Lung (tissue), 12 donors: ENCODE results near the gene TMEM244. TPM values are rescaled to one million over a fixed set of nuclear protein-coding genes. Genes with fewer than 3 reads are reported as not detected.

Experiments
- ATAC-seq: fragments of 200-7000 bp; cut with Tn5 transposase; one replicate; pipeline ENCODE4 v1.9.1; 2020; ENCODE audit warnings: moderate number of reproducible peaks; ENCODE audit not compliant: insufficient read depth, low FRiP score
- DNase-seq, 3 donors: peaks; one replicate each; pipeline ENCODE4 v3.0.0-alpha.2; 2013 to 2017
- H3K27ac ChIP-seq, 2 donors: one replicate each; pipeline ENCODE4 v1.5.1; 2013; ENCODE audit warnings: mild to moderate bottlenecking in 2 of 2, moderate library complexity in 2 of 2, control low read depth in 1 of 2, inconsistent platforms in 1 of 2, low read depth in 1 of 2, low read length in 1 of 2
- H3K27me3 ChIP-seq, 3 donors: one replicate each; pipeline ENCODE4 v1.5.1; 2013; ENCODE audit warnings: low read length in 2 of 3; ENCODE audit not compliant: control insufficient read depth in 3 of 3, insufficient read depth in 3 of 3
- H3K36me3 ChIP-seq, 4 donors: one replicate each; pipeline ENCODE4 v1.5.1; 2013; ENCODE audit warnings: low read length in 4 of 4, mild to moderate bottlenecking in 1 of 4, moderate library complexity in 1 of 4; ENCODE audit not compliant: control insufficient read depth in 4 of 4, insufficient read depth in 4 of 4
- H3K4me1 ChIP-seq, 5 donors: one replicate each; pipeline ENCODE4 v1.5.1; 2013; ENCODE audit warnings: low read length in 5 of 5, mild to moderate bottlenecking in 2 of 5, moderate library complexity in 1 of 5; ENCODE audit not compliant: control insufficient read depth in 5 of 5, insufficient read depth in 5 of 5
- H3K4me3 ChIP-seq: one replicate; pipeline ENCODE4 v1.5.1; 2013; ENCODE audit warnings: mild to moderate bottlenecking, control low read depth, moderate library complexity
- H3K9ac ChIP-seq, 2 donors: one replicate each; pipeline ENCODE4 v1.5.1; 2013; ENCODE audit warnings: low read length in 2 of 2, control low read depth in 1 of 2; ENCODE audit not compliant: insufficient read depth in 1 of 2
- H3K9me3 ChIP-seq, 4 donors: one replicate each; pipeline ENCODE4 v1.5.1; 2013; ENCODE audit warnings: low read length in 3 of 4, mild to moderate bottlenecking in 1 of 4, moderate library complexity in 1 of 4; ENCODE audit not compliant: control insufficient read depth in 4 of 4, insufficient read depth in 3 of 4
- WGBS, 2 donors: extraction: QIAGEN DNeasy Blood & Tissue Kit; methylation state at CpG; one replicate each; pipeline ENCODE4 v1.1.7; 2013; 5-methylcytosine and 5-hydroxymethylcytosine counted together
- polyA plus RNA-seq, 2 donors: library from polyadenylated mRNA; stranded (reverse); fragments of 200-250 nt; gene quantifications; one replicate each; pipeline ENCODE4 v1.2.1, GENCODE V29; 2013
- total RNA-seq, 2 donors: library from RNA; depleted of rRNA in 1 of 2; stranded (reverse); fragments of >200 nt in 1 of 2; gene quantifications; one replicate each; pipeline ENCODE4 v1.2.1, GENCODE V29; 2014 to 2021
- TF ChIP-seq, protein P1 (sequence below): IDR thresholded peaks from 2 replicates; pipeline ENCODE4 v1.5.1; 2012; ENCODE audit warnings: mild to moderate bottlenecking; ENCODE audit errors: control extremely low read depth, extremely low read depth
- donor health status: control.
- donor health status: control.
- donor health status: Bipolar disorder and iron deficiency.
- donor health status: healthy.
- donor health status: DM: yes; HTN: yes; CAD: no.

Gene TMEM244
- total and polyA plus RNA-seq, 4 donors = not detected

DNA sequence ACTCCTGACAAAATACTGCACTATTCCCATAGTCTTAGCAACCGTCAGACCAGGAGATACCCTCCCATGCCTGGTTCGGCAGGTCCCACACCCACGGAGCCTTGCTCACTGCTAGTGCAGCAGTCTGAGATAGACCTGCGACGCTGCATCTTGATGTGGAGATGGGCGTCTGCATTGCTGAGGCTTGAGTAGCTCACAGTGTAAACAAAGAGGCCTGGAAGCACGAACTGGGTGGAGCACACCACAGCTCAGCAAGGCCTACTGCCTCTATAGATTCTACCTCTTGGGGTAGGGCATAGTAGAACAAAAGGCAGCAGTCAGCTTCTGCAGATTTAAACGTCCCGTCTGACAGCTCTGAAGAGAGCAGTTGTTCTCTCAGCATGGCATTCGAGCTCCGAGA lies 25.4 kb downstream of the TMEM244 start:
- H3K4me1 ChIP-seq = no peaks in the 10 kb centered on the region
- TF ChIP-seq, protein P1, sequence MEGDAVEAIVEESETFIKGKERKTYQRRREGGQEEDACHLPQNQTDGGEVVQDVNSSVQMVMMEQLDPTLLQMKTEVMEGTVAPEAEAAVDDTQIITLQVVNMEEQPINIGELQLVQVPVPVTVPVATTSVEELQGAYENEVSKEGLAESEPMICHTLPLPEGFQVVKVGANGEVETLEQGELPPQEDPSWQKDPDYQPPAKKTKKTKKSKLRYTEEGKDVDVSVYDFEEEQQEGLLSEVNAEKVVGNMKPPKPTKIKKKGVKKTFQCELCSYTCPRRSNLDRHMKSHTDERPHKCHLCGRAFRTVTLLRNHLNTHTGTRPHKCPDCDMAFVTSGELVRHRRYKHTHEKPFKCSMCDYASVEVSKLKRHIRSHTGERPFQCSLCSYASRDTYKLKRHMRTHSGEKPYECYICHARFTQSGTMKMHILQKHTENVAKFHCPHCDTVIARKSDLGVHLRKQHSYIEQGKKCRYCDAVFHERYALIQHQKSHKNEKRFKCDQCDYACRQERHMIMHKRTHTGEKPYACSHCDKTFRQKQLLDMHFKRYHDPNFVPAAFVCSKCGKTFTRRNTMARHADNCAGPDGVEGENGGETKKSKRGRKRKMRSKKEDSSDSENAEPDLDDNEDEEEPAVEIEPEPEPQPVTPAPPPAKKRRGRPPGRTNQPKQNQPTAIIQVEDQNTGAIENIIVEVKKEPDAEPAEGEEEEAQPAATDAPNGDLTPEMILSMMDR = no peak
- no peak for ATAC-seq
- H3K36me3 ChIP-seq = no peaks in the 10 kb centered on the region
- no peak overlapping the region for H3K27ac ChIP-seq
- 79 to 83% methylated on average over 11 of the region's 11 CpGs for WGBS, 2 donors
- no peak overlapping the region for H3K9ac ChIP-seq
- no peak for DNase-seq
- H3K4me3 ChIP-seq = no peak overlapping the region
- no peaks in the 10 kb centered on the region for H3K9me3 ChIP-seq
- H3K27me3 ChIP-seq = no peaks in the 10 kb centered on the region

- H3K4me1 ChIP-seq = no peaks in the 10 kb centered on the region
- H3K4me3 ChIP-seq = no peak overlapping the region
- H3K9ac ChIP-seq = no peak overlapping the region
- H3K9me3 ChIP-seq = no peaks in the 10 kb centered on the region
- WGBS, 2 donors = 88% methylated on average over 7 of the region's 7 CpGs
- no peaks in the 10 kb centered on the region for H3K36me3 ChIP-seq
- H3K27ac ChIP-seq = no peak overlapping the region
- DNase-seq = no peak
- no peaks in the 10 kb centered on the region for H3K27me3 ChIP-seq
- no peak for ATAC-seq
- TF ChIP-seq, protein P1 = no peak
These were observed 28.8 kb downstream of the TMEM244 start for GRCh38 chr6:129832299-129832698.

DNA sequence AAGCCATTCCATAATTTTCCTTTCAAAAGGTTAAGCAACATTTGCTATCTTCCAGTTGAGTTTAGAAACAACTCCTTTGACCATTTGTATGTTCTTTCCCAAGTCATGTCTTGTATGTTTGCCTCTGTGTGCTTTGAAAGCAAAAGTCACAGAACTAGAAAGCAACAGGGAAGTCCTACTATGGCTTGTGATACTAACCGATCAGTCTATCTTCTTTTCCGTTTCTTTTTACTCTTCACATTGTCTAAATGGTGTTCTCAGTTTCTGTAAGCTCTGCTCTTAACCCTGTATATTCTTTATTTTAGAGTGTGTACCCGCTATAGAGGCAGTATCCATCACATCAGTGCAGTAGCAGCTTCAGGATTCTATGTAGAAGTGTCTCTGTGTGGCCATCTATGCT lies 32.9 kb downstream of the TMEM244 start:
- TF ChIP-seq, protein P1 = no peak
- Histone ChIP-seq H3K36me3 (no peaks in the 10 kb centered on the region), H3K4me3 (no peak overlapping the region), H3K9me3 (no peaks in the 10 kb centered on the region), H3K4me1 (no peaks in the 10 kb centered on the region), H3K27ac (no peak overlapping the region), H3K9ac (no peak overlapping the region), H3K27me3 (no peaks in the 10 kb centered on the region)
- 79 to 89% methylated on average over 3 of the region's 3 CpGs for WGBS, 2 donors
- DNase-seq = no peak
- no peak for ATAC-seq

DNA sequence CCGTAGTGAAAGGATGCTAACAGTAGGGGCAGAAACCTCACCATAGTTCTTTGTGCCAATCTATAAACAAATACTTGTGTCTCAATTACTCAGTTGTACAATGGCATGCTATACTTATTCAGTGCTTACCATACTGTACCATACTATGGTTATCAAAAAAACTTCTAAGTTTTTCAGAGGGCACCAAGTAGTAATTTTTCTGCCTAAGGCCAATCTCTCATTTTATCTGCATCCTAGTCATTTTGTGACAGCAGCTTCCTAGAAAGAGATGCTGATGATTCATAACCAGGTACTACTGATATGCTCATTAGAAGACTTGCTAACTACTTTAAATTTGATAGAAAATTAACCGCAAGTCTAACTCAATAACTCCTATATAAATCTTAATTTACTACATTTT lies 42.9 kb downstream of the TMEM244 start:
- Histone ChIP-seq H3K9me3 (no peaks in the 10 kb centered on the region), H3K36me3 (no peaks in the 10 kb centered on the region), H3K27ac (no peak overlapping the region), H3K27me3 (no peaks in the 10 kb centered on the region), H3K4me3 (no peak overlapping the region), H3K4me1 (no peaks in the 10 kb centered on the region), H3K9ac (no peak overlapping the region)
- TF ChIP-seq, protein P1 = no peak
- 82 to 90% methylated on average over 2 of the region's 2 CpGs for WGBS, 2 donors
- ATAC-seq (no peak), DNase-seq (no peak)
